RWPE1 (cell line): ENCODE measurements around the gene ST8SIA3.

Source experiments
- CTCF ChIA-PET: fragments of 350-600 bp; sonication (Branson Sonifier 250); formaldehyde crosslinking; extraction: SDS; loops from one replicate; lab custom pipeline; 2021; lab: Yijun Ruan, JAX
- POLR2A ChIA-PET: fragments of 400-600 bp; formaldehyde crosslinking; extraction: SDS; loops from one replicate; lab custom pipeline; 2020; ENCODE audit warnings: antibody characterized with exemption; ENCODE audit not compliant: low non-redundant PET; lab: Yijun Ruan, JAX
- DNase-seq: peaks from one replicate; pipeline ENCODE4 v3.0.0; 2012; ENCODE audit warnings: low spot score
- H3K27ac ChIP-seq: fragments of 450-650 bp; 2 replicates; pipeline ENCODE4 v1.5.1; 2017
- CTCF ChIP-seq: fragments of 450-650 bp; conservative IDR thresholded peaks from 2 replicates; pipeline ENCODE4 v1.5.1; 2017; ENCODE audit warnings: low read depth, mild to moderate bottlenecking

The ST8SIA3 gene

GRCh38 chr18:57352271-57352701 lies at the start of gene ST8SIA3:
Gene ST8SIA3, plus strand, starts transcription at chr18:57352557. Its CDS starts 290 bp downstream, at chr18:57352847.
- no peak within 1 kb of the TSS for H3K27ac ChIP-seq
- no peak for DNase-seq
- ChIA-PET CTCF (no interaction called here), POLR2A (no interaction called here)
- no peak for TF ChIP-seq CTCF

GRCh38 chr18:57311472-57311871 lies 40.9 kb upstream of the ST8SIA3 start:
- ChIA-PET CTCF (no interaction called here), POLR2A (no interaction called here)
- H3K27ac ChIP-seq: no peak overlapping the region
- no peak for DNase-seq
- TF ChIP-seq CTCF: no peak

- no peak for DNase-seq
- no peak for TF ChIP-seq CTCF
- ChIA-PET POLR2A (no interaction called here), CTCF (interaction anchor here (0.5 kb wide), 1 partner anchor 32 kb away, joined by 3 read pairs; no protein-coding TSS in a partner anchor)
- H3K27ac ChIP-seq: no peak overlapping the region
These were observed 39.8 kb upstream of the ST8SIA3 start for GRCh38 chr18:57312346-57313144.

GRCh38 chr18:57320603-57321002 lies 31.8 kb upstream of the ST8SIA3 start:
- H3K27ac ChIP-seq: no peak overlapping the region
- CTCF ChIA-PET: no interaction called here
- POLR2A ChIA-PET: no interaction called here
- TF ChIP-seq CTCF: no peak
- DNase-seq: no peak

GRCh38 chr18:57325491-57326166 lies 26.7 kb upstream of the ST8SIA3 start:
- no peak for DNase-seq
- H3K27ac ChIP-seq: no peak overlapping the region
- TF ChIP-seq CTCF: no peak
- ChIA-PET CTCF (no interaction called here), POLR2A (no interaction called here)

GRCh38 chr18:57326718-57327323 lies 25.5 kb upstream of the ST8SIA3 start:
- ChIA-PET CTCF (no interaction called here), POLR2A (no interaction called here)
- no peak for TF ChIP-seq CTCF
- DNase-seq: no peak
- no peak overlapping the region for H3K27ac ChIP-seq
